ENCODE results near the gene SAPCD2. TPM values are rescaled to one million over a fixed set of nuclear protein-coding genes. Genes with fewer than 3 reads are reported as not detected.

Gene SAPCD2
- polyA plus RNA-seq, 1 donor (not counting 4 experiments of a cell fraction or from before 2014, with no cell fraction given) = 1.6 TPM

DNA sequence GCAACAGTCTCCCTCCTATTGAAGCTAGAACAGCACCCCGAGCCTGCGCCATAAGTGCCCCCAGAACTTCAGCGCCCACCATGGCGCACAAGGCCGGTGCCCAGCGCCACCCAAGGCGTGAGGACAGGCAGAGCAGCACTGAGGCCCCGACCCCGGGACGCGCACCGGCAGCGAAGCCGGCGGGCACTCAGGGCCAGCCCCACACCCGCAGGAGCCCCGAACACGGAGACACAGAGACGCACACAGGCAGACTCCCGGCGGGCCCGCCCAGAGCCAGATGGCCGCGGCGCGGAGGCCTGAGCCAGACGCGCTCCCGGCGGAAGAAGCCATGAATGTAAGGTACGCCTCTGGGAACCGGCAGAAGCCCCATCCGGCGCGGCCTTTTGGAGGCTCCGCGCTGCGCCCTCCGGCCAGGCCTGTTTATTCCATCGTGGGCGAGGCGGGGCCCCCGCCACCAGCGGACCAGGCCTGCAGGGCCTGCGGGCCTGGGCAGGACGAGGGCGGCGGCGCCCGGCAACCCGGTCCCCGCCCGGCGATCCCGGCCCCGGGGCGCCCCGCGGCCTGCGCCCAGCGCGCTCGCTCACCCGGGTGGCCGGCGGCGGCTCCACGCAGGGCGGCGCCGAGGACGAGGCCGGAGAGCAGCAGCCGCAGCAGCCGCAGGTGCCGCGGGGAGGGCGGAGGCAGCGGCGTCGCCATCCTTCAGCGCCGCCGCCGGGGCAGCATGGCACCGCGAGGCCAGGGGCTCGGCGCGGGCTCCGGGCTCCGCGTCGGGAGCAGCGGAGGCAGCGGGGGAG, 24.9 kb downstream of the SAPCD2 start:
- peak overlapping the region; percentile 82 for H3K4me2 ChIP-seq (ENCODE audit: control insufficient read depth, extremely low read depth, insufficient read depth, low read depth, low read length)
- H3K9me3 ChIP-seq (ENCODE audit: control insufficient read depth, low read depth, low read length) = no peaks in the 10 kb centered on the region
- DNase-seq (ENCODE audit: low read depth, low spot score) (no peak), FAIRE-seq (no peak)
- dilution Hi-C loops (cut with MboI; ENCODE audit: extremely low pct_ligation_motif_present, low sequenced_read_pairs) = no loop called here
- no peaks in the 10 kb centered on the region for H3K36me3 ChIP-seq (ENCODE audit: control insufficient read depth in 2 of 2, extremely low read depth in 1 of 2, insufficient read depth in 2 of 2, low read length in 2 of 2)
- H3K4me3 ChIP-seq (ENCODE audit: control insufficient read depth in 2 of 3, extremely low read depth in 1 of 3, insufficient read depth in 2 of 3, low read depth in 1 of 3, low read length in 3 of 3) = peak overlapping the region; percentile 53 to 65 (median 63)
- peak overlapping the region; percentile 68 for H2AFZ ChIP-seq (ENCODE audit: control insufficient read depth, low read length)
- peaks cover 2% of the 10 kb centered on the region for H3K79me2 ChIP-seq (ENCODE audit: control insufficient read depth, insufficient read depth, low read length)
- H3K27ac ChIP-seq (ENCODE audit: control insufficient read depth, insufficient read depth, low read length) = no peak overlapping the region
- peaks cover 11% of the 10 kb centered on the region for H4K20me1 ChIP-seq (ENCODE audit: control insufficient read depth, extremely low read depth, insufficient read depth, low read length)
- H3K4me1 ChIP-seq (ENCODE audit: control insufficient read depth, extremely low read depth, insufficient read depth, low read length) = peaks cover 11% of the 10 kb centered on the region
- H3K9ac ChIP-seq (ENCODE audit: control insufficient read depth, extremely low read depth, insufficient read depth, low read length) = peak overlapping the region; percentile 22
- H3K27me3 ChIP-seq (ENCODE audit: control insufficient read depth, extremely low read depth, insufficient read depth, low read length) = peaks cover 29% of the 10 kb centered on the region
- TF ChIP-seq EZH2 (IDR thresholded peaks at IDR 0.05; ENCODE audit: low read length) = no peak
- TF ChIP-seq, protein P1, sequence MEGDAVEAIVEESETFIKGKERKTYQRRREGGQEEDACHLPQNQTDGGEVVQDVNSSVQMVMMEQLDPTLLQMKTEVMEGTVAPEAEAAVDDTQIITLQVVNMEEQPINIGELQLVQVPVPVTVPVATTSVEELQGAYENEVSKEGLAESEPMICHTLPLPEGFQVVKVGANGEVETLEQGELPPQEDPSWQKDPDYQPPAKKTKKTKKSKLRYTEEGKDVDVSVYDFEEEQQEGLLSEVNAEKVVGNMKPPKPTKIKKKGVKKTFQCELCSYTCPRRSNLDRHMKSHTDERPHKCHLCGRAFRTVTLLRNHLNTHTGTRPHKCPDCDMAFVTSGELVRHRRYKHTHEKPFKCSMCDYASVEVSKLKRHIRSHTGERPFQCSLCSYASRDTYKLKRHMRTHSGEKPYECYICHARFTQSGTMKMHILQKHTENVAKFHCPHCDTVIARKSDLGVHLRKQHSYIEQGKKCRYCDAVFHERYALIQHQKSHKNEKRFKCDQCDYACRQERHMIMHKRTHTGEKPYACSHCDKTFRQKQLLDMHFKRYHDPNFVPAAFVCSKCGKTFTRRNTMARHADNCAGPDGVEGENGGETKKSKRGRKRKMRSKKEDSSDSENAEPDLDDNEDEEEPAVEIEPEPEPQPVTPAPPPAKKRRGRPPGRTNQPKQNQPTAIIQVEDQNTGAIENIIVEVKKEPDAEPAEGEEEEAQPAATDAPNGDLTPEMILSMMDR (optimal IDR thresholded peaks at IDR 0.05 in 1 of 3, IDR thresholded peaks at IDR 0.05 in 1 of 3, conservative IDR thresholded peaks at IDR 0.05 in 1 of 3; ENCODE audit: extremely low read depth in 1 of 3, insufficient read depth in 2 of 3, low read length in 3 of 3) = no peak
- H3K9me1 ChIP-seq (ENCODE audit: control insufficient read depth, extremely low read depth, insufficient read depth, low read length) = no peaks in the 10 kb centered on the region

DNA sequence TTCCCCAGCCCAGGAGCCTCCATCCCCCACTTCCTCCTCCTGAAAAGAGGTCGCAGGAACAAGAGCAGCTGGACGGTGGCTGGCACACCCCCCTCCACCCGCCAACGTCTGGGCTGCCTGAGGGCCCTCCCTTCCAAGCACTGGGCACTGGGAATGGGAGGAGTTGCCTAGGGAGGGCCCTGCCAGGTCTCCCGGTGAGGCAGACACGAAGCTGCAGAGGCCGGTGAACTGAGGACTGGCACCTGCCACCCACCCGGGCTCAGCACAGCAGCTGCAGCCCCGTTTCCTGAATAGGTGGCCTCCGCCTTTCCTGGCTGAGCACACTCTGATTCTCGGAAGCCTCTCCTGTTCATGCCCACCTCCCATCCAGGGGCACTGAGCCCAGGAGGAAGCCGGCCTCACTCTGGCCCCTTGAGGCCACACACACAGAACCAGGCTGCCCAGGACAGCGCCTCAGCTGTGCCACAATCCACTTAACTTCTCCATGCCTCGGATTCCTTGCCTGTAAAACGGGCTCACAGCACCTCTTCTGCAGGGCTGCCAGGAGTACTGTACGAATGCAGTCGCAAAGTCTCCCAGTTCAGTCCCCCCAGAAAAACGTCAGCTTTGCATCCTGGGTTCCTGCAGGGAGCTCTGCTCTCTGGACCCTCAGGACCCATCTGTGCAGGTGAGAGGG, 25.7 kb downstream of the SAPCD2 start:
- Histone ChIP-seq H3K4me1 (ENCODE audit: control insufficient read depth, extremely low read depth, insufficient read depth, low read length) (peaks cover 11% of the 10 kb centered on the region), H2AFZ (ENCODE audit: control insufficient read depth, low read length) (no peak overlapping the region), H3K9ac (ENCODE audit: control insufficient read depth, extremely low read depth, insufficient read depth, low read length) (peak overlapping the region; percentile 22), H3K36me3 (ENCODE audit: control insufficient read depth in 2 of 2, extremely low read depth in 1 of 2, insufficient read depth in 2 of 2, low read length in 2 of 2) (peaks cover 0 to 2% of the 10 kb centered on the region in 2 experiments), H3K9me1 (ENCODE audit: control insufficient read depth, extremely low read depth, insufficient read depth, low read length) (no peaks in the 10 kb centered on the region), H3K9me3 (ENCODE audit: control insufficient read depth, low read depth, low read length) (no peaks in the 10 kb centered on the region), H3K4me2 (ENCODE audit: control insufficient read depth, extremely low read depth, insufficient read depth, low read depth, low read length) (peak overlapping the region; percentile 62), H3K27me3 (ENCODE audit: control insufficient read depth, extremely low read depth, insufficient read depth, low read length) (peaks cover 24% of the 10 kb centered on the region), H3K79me2 (ENCODE audit: control insufficient read depth, insufficient read depth, low read length) (peaks cover 2% of the 10 kb centered on the region), H4K20me1 (ENCODE audit: control insufficient read depth, extremely low read depth, insufficient read depth, low read length) (peaks cover 6% of the 10 kb centered on the region), H3K4me3 (ENCODE audit: control insufficient read depth in 2 of 3, extremely low read depth in 1 of 3, insufficient read depth in 2 of 3, low read depth in 1 of 3, low read length in 3 of 3) (peak overlapping the region; percentile 51 to 59 (median 57)), H3K27ac (ENCODE audit: control insufficient read depth, insufficient read depth, low read length) (no peak overlapping the region)
- DNase-seq (ENCODE audit: low read depth, low spot score) (no peak), FAIRE-seq (no peak)
- TF ChIP-seq, protein P1 (optimal IDR thresholded peaks at IDR 0.05 in 1 of 3, IDR thresholded peaks at IDR 0.05 in 1 of 3, conservative IDR thresholded peaks at IDR 0.05 in 1 of 3; ENCODE audit: extremely low read depth in 1 of 3, insufficient read depth in 2 of 3, low read length in 3 of 3) = no peak
- no peak for TF ChIP-seq EZH2 (IDR thresholded peaks at IDR 0.05; ENCODE audit: low read length)
- dilution Hi-C loops (cut with MboI; ENCODE audit: extremely low pct_ligation_motif_present, low sequenced_read_pairs) = no loop called here
